Activated naive CD4-positive, alpha-beta T cell treated with anti-CD3 and anti-CD28 coated beads, Interleukin-2, amount 10 ng/mL, durations not matched to agents 7 days and 5 days (primary cell): Measurements from ENCODE around the gene ZNF148.

Experiments used
- CTCF ChIA-PET: fragments of 350-600 bp; sonication (Branson Sonifier 250); formaldehyde crosslinking; loops from one replicate; lab custom pipeline; 2021; ENCODE audit warnings: antibody characterized with exemption; lab: Charles Lee
- DNase-seq: peaks from one replicate; pipeline ENCODE4 v3.0.0-alpha.2; 2020
- H3K27ac Mint-ChIP-seq: one replicate; pipeline ENCODE4 v1.8.0; 2021; ENCODE audit warnings: mild to moderate bottlenecking, moderate library complexity, mixed read lengths
- H3K27me3 Mint-ChIP-seq: one replicate; pipeline ENCODE4 v1.8.0; 2021; ENCODE audit warnings: mild to moderate bottlenecking, mixed read lengths
- H3K36me3 Mint-ChIP-seq: one replicate; pipeline ENCODE4 v1.8.0; 2021; ENCODE audit warnings: mixed read lengths
- H3K4me1 Mint-ChIP-seq: one replicate; pipeline ENCODE4 v1.8.0; 2021; ENCODE audit warnings: mixed read lengths
- H3K4me3 Mint-ChIP-seq: one replicate; pipeline ENCODE4 v1.8.0; 2021; ENCODE audit warnings: mild to moderate bottlenecking, moderate library complexity, mixed read lengths
- H3K9me3 Mint-ChIP-seq: one replicate; pipeline ENCODE4 v1.8.0; 2021; ENCODE audit warnings: mixed read lengths

ZNF148 gene

DNA sequence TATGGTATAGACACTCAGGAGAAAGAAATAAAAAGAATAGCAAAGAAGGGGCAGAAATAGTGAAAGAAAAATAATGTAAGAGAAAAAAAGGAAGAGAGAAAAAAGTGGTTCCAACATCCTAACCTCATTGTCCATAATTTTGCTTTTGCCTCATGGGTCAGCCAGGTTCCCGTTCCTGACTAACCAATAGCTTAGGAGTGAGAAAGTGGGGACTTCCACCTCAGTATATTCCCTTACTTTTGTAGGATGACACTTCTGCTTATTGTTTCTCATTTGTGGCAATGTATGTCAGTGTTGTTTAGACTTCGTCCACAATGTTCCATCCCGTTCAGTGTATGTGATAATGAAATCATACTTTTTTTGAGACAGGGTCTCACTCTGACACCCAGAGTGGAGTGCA is 153.3 kb downstream of the ZNF148 start:
- Mint-ChIP-seq H3K36me3 (peaks cover 2% of the 10 kb centered on the region), H3K4me3 (no peak overlapping the region), H3K27me3 (peaks cover 8% of the 10 kb centered on the region), H3K4me1 (no peaks in the 10 kb centered on the region), H3K9me3 (no peaks in the 10 kb centered on the region), H3K27ac (no peak overlapping the region)
- CTCF ChIA-PET = no interaction called here
- no peak for DNase-seq

DNA sequence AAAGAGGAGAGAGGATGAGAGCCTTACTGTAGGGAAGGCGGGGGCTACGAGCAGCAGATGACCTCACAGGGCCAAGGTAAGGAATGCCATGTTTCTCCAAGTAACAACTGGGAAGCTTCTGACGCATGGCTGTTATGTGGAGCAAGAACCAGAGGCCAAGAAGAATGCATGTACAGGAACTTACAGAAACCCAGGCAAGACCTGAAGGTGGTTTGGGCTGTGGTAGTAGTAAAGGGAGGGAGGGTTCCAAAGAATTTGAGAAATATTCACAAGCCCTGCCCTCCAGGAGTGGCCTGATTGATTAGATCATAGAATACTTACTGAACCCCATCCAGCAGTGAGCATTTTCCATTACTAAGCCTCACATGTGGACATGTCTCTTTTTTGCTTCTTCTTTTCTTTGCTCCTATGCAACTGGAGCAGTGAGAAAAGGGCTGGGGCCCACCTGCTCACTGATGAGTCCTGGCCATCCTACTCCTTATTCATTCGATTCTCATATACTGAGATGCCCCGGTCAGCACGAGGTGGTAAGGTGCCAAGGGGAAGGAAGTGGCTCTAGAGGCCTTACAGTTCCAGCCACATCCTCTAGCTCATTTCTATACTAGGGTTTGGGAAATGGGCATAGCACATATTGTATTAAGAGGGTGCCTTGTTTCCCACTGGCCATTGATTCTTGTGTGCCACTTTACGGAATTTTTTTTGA is 154.2 kb downstream of the ZNF148 start:
- CTCF ChIA-PET = no interaction called here
- H3K27ac Mint-ChIP-seq = no peak overlapping the region

DNA sequence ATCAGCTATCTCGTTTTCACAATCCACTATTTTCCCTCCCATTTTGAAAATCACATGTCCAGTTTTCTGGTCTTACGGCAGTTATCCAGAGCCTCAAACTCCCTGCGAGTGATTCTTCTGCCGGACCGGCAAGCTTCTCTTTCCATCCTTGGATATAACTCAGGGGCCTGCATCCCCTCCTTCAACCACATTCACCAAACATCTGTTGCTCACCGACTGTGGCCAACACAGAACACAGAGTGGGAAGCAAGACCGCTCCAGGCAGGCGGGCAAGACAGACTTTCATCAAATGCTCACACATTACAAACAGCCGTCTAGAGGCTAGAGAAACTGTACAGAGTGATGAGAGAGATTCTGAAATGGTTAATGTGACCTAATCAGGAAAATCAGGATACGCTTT is 154.9 kb downstream of the ZNF148 start:
- no peak for DNase-seq
- H3K27me3 Mint-ChIP-seq = peaks cover 15% of the 10 kb centered on the region
- H3K9me3 Mint-ChIP-seq = no peaks in the 10 kb centered on the region
- H3K36me3 Mint-ChIP-seq = no peaks in the 10 kb centered on the region
- H3K4me3 Mint-ChIP-seq = no peak overlapping the region
- no peaks in the 10 kb centered on the region for H3K4me1 Mint-ChIP-seq
- CTCF ChIA-PET = interaction anchor here (1.2 kb wide), 1 partner anchor 225 kb away, joined by 3 read pairs; no protein-coding TSS in a partner anchor
- no peak overlapping the region for H3K27ac Mint-ChIP-seq

More for the DNA sequence above, 154.2 kb downstream of the ZNF148 start:
- Mint-ChIP-seq H3K27me3 (peaks cover 12% of the 10 kb centered on the region), H3K4me3 (no peak overlapping the region), H3K36me3 (peaks cover 2% of the 10 kb centered on the region), H3K9me3 (no peaks in the 10 kb centered on the region), H3K4me1 (no peaks in the 10 kb centered on the region)
- no peak for DNase-seq

DNA sequence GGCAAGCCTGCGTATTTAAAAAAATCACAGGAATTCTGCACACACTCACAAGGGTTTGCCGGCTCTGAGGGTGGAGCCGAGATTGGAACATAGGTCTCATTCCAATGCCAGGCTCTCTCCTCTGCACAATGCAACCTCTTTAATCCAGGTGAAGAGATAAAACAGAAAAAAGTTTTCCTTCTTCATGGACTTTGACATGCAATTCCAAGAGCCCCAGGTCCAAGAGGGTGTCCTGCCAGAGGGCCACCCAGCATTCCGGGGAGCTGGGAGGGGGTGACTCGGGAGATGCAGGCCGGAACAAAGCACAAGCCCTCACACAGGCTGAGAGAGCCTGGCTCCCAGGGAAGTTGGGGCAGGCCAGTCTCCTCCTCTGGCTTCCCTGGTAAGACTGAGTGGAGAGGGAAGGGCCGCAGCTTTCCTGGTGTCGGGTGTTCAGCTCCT is 155.8 kb downstream of the ZNF148 start:
- H3K27ac Mint-ChIP-seq = no peak overlapping the region
- H3K27me3 Mint-ChIP-seq = peaks cover 24% of the 10 kb centered on the region
- CTCF ChIA-PET = interaction anchor here (1.2 kb wide), 1 partner anchor 224 kb away, joined by 3 read pairs; no protein-coding TSS in a partner anchor
- no peaks in the 10 kb centered on the region for H3K9me3 Mint-ChIP-seq
- no peak for DNase-seq
- H3K4me3 Mint-ChIP-seq = no peak overlapping the region
- no peaks in the 10 kb centered on the region for H3K36me3 Mint-ChIP-seq
- H3K4me1 Mint-ChIP-seq = peaks cover 9% of the 10 kb centered on the region

DNA sequence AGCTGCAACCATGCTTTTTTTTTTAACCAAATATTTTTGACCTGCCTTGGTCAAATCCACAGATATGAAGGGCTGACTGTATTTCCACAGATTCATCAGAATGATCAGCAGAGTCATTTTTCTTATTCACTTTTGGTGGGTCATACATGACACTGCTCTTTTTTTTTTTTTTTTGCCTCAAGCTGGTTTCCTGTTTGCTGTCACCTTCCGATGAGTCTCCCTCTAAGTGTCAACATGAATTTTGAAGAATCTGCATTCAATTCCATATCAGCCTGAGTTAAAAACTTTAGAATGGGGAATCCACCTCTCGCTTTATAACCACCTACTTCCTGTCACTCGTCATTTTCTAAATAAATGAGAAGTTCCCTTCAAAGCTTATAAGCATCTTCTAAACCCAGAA is 160.4 kb downstream of the ZNF148 start:
- CTCF ChIA-PET = interaction anchor here (0.7 kb wide), 1 partner anchor 443 kb away, joined by 3 read pairs; no protein-coding TSS in a partner anchor
- H3K9me3 Mint-ChIP-seq = no peaks in the 10 kb centered on the region
- H3K4me3 Mint-ChIP-seq = no peak overlapping the region
- no peaks in the 10 kb centered on the region for H3K36me3 Mint-ChIP-seq
- no peak for DNase-seq
- no peak overlapping the region for H3K27ac Mint-ChIP-seq
- H3K4me1 Mint-ChIP-seq = peaks cover 19% of the 10 kb centered on the region
- peaks cover 62% of the 10 kb centered on the region for H3K27me3 Mint-ChIP-seq

DNA sequence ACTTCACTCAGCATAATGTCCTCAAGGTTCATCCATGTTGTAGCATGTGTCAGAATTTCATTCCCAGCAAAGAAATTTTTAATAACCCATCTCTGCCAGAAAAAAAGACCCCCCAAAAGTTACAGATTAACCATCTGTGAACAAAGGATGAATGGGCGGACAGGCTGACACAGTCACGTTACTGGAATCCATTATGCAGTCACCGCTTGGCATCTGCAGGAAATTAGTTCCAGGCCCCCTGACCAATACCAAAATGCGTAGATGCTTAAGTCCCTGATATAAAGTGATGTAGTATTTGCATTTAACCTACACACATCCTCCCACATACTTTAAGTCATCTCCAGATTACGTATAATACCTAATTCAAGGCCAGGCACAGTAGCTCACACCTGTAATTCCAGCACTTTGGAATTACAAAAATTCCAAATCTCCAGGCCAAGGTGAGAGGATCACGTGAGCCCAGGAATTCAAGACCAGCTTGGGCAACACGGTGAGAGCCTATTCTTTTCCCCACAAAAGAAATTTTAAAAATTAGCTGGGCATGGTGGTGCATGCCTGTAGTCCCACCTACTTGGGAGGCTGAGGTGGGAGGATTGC is 161.1 kb downstream of the ZNF148 start:
- H3K36me3 Mint-ChIP-seq = no peaks in the 10 kb centered on the region
- no peak overlapping the region for H3K27ac Mint-ChIP-seq
- DNase-seq = no peak
- H3K4me1 Mint-ChIP-seq = peaks cover 19% of the 10 kb centered on the region
- H3K4me3 Mint-ChIP-seq = no peak overlapping the region
- CTCF ChIA-PET = no interaction called here
- peaks cover 67% of the 10 kb centered on the region for H3K27me3 Mint-ChIP-seq
- H3K9me3 Mint-ChIP-seq = no peaks in the 10 kb centered on the region

DNA sequence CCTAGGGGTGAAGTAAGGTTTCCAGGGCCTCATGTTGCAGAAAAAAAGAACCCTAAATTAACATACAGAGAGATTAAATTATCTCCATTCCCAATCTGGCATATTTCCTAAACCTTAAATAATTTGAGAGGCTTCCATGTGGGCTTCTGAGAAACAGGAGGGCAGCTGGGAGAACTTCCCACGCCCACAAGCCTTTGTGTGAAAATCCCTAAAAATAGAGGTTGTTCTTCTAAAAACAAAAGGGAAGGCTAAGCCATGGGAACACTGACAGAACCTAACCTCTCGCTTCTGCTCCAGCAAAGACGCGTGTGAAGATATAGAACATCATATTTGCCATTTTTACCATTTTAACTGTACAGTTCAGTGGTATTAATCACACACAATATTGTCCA is 161.8 kb downstream of the ZNF148 start:
- peaks cover 72% of the 10 kb centered on the region for H3K27me3 Mint-ChIP-seq
- no peak for DNase-seq
- H3K4me1 Mint-ChIP-seq = peaks cover 19% of the 10 kb centered on the region
- no peaks in the 10 kb centered on the region for H3K9me3 Mint-ChIP-seq
- H3K4me3 Mint-ChIP-seq = no peak overlapping the region
- CTCF ChIA-PET = no interaction called here
- no peaks in the 10 kb centered on the region for H3K36me3 Mint-ChIP-seq
- no peak overlapping the region for H3K27ac Mint-ChIP-seq

DNA sequence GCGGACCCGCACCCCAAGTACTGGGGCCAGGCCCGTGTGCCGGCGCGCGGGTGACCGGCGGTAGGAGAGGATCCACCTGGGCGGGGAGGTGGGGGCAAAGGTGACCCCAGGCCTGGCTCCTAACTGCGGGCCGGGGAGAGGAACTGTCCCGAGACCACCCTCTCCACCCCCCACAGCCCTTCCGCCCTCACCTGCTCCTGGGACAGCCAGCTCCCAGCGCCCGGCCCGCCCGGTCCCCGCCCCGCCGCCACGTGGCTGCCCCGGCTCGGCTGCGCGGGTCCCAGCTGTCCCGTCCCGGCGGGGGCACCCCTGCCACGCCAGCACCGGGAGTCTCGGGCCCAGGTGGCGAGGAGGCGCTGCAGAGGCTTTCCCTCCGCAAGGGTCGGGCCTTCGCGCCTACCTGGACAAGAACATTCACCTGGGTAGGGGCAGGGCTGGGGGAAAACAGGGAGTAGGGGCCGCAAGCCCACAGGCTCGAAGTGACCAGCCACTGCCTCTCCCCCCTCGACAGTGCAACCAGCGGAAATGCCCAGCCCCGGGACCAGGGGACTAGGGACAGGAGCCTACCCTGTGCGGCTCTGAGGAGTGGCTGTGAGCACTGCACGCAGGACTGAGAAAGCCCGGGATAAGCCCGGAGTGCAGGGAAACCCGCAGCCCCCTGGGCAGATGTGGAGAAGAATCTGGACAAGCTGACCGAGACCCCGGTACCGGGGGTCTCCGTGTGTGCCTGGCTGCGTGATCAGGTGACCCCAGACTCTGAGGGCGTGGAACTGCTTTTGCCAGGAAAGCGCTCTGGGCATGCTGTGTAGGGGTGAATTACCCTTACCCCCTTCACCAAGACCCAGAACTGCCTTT is 162.4 kb downstream of the ZNF148 start, which contains the start of gene SLC12A8:
Gene SLC12A8, minus strand, starts transcription at position 240 of the 855 bp plus-strand sequence. CDS start 1,399 bp downstream, outside the sequence.
- Mint-ChIP-seq H3K9me3 (no peaks in the 10 kb centered on the region), H3K4me1 (peaks cover 19% of the 10 kb centered on the region), H3K36me3 (no peaks in the 10 kb centered on the region), H3K4me3 (no peak within 1 kb of the TSS), H3K27ac (no peak within 1 kb of the TSS), H3K27me3 (peaks cover 77% of the 10 kb centered on the region)
- CTCF ChIA-PET = no interaction called here
- no peak for DNase-seq

DNA sequence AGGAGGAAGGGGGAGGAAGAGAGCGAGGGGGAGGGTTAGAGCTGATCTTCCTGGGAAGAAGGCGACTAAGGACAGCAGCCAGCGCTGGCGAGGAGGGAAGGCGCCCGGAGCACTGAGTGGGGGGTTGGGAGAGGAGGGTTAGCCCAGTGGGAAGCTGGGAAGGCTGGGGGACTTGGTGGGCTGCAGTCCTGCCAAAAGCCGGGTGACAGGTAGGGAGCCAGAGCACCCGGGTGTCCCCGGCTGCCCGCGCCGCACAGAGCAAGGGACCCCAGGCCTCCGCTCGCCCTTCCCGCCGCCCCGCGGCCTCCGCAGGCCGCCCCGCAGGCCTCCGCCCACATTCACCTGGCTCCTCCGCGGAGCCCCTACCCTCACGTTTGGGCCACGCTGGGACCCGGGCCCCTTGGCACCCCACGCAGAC is 163.0 kb downstream of the ZNF148 start:
- Mint-ChIP-seq H3K27ac (no peak overlapping the region), H3K36me3 (no peaks in the 10 kb centered on the region), H3K9me3 (no peaks in the 10 kb centered on the region), H3K4me1 (peaks cover 19% of the 10 kb centered on the region), H3K27me3 (peaks cover 82% of the 10 kb centered on the region), H3K4me3 (no peak overlapping the region)
- CTCF ChIA-PET = no interaction called here
- DNase-seq = no peak

DNA sequence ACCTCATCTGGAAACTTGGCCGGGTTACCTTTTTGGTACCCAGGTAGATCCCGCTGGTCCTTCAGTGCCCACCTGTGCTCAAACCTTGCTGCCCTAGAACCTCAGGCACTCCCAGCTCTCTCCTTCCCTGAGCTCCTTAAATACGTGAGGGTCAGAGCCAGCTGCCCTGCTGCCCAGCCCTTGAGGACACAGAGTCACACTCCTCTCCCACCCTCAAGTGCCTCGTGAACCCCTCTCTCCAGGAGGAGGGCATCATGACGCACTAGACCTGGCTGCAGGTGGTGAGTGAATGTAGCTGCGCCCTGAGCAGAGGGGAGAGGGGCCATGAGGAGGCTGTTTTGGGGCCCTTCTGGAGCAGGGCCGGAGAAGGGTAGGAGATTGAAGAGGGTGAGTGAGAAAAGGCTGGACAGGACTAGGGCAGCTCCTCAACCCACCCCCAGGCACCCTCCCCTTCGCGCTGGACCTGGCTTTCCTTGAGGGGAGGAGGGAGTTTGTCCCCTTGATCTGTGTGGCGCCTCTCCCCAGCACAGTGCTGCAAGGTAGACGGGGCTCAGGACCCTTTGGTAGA is 163.5 kb downstream of the ZNF148 start:
- H3K4me1 Mint-ChIP-seq = peaks cover 19% of the 10 kb centered on the region
- peaks cover 86% of the 10 kb centered on the region for H3K27me3 Mint-ChIP-seq
- no peak overlapping the region for H3K4me3 Mint-ChIP-seq
- H3K9me3 Mint-ChIP-seq = no peaks in the 10 kb centered on the region
- no peaks in the 10 kb centered on the region for H3K36me3 Mint-ChIP-seq
- DNase-seq = no peak
- no peak overlapping the region for H3K27ac Mint-ChIP-seq
- CTCF ChIA-PET = no interaction called here

DNA sequence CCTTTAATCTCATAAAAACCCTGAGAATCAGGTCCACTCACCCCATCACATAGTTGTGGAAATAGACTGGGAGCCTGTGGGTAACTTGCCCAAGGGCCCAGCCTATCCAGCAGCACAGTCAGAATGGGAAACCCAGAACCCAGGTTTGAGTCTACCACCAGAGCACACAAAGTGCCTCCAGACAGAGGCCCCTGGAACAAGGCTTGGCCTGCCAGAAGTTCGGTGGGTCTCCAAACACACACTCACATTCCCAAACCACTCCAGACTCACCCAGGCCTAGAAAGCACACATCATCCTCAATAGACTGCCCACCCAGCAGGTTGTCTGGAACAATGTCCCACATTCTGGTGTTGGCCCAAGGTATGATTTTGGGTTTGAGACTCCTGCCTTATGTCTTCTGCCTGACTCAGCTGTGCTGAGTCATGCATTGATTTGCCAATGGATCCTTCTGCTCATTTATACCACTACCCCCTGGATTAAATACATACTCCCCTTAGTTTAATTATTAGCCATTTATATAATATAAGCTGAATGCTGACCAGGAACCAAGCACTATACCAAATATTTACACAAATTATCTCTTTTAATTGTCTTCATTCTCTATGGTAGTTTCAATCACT is 167.1 kb downstream of the ZNF148 start:
- no peaks in the 10 kb centered on the region for H3K36me3 Mint-ChIP-seq
- CTCF ChIA-PET = no interaction called here
- H3K27me3 Mint-ChIP-seq = peaks cover 64% of the 10 kb centered on the region
- H3K27ac Mint-ChIP-seq = no peak overlapping the region
- no peaks in the 10 kb centered on the region for H3K9me3 Mint-ChIP-seq
- no peak overlapping the region for H3K4me3 Mint-ChIP-seq
- DNase-seq = no peak
- peaks cover 7% of the 10 kb centered on the region for H3K4me1 Mint-ChIP-seq

DNA sequence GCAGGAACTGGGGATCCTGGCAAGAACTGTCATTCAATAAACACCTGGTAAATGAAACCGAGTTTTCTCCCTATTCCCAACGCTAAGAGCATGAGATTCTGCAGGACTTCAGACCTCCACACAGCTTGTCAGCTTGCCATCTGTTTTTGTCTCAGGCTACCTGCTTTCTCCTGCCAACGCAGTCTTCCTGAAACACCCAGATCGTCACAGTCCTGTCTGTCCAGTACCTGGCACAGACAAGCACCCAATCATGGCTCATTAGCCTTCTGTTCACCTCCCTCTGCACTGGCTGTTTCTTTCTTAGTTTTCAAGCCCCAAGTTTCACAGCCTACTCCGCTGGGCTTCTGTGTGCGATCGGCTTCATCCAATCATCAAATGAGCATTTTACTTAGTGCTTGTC is 167.6 kb downstream of the ZNF148 start:
- DNase-seq = no peak
- Mint-ChIP-seq H3K9me3 (no peaks in the 10 kb centered on the region), H3K4me1 (peaks cover 7% of the 10 kb centered on the region), H3K27ac (no peak overlapping the region), H3K36me3 (no peaks in the 10 kb centered on the region), H3K4me3 (no peak overlapping the region), H3K27me3 (peaks cover 59% of the 10 kb centered on the region)
- CTCF ChIA-PET = interaction anchor here (0.7 kb wide), 1 partner anchor 107 kb away, joined by 3 read pairs; no protein-coding TSS in a partner anchor

DNA sequence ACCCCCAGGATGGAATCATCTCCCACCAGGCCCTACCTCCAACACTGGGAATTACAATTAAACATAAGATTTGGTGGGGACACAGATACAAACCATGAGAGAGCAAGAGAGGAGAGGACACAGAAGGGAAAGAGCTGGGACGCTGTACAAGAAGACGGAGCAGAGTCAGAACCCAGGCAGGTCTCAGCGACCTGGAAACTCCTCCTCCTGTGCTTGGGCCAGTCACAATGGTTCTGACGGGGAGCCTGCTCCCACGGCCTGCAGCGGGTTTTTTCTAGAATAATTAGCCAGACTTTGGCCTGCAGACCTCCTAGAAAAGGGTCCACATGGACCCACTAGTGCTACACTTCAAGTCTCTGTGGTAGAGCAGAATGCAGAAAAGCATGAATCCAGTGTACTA is 168.2 kb downstream of the ZNF148 start:
- no peak overlapping the region for H3K27ac Mint-ChIP-seq
- peaks cover 7% of the 10 kb centered on the region for H3K4me1 Mint-ChIP-seq
- no peak overlapping the region for H3K4me3 Mint-ChIP-seq
- DNase-seq = no peak
- CTCF ChIA-PET = interaction anchor here (0.7 kb wide), 1 partner anchor 107 kb away, joined by 3 read pairs; no protein-coding TSS in a partner anchor
- no peaks in the 10 kb centered on the region for H3K9me3 Mint-ChIP-seq
- H3K27me3 Mint-ChIP-seq = peaks cover 53% of the 10 kb centered on the region
- no peaks in the 10 kb centered on the region for H3K36me3 Mint-ChIP-seq
